Neuron (in vitro differentiated cells): ENCODE data around the gene PARP8.

Experiments
- H2AFZ ChIP-seq: one replicate; pipeline ENCODE4 v1.6.1; 2013; ENCODE audit warnings: low read depth, mild to moderate bottlenecking, inconsistent platforms, low read length, moderate library complexity
- H3K27me3 ChIP-seq: one replicate; pipeline ENCODE4 v1.6.1; 2013; ENCODE audit warnings: low read length; ENCODE audit not compliant: insufficient read depth
- H3K36me3 ChIP-seq: one replicate; pipeline ENCODE4 v1.6.1; 2013; ENCODE audit warnings: low read length; ENCODE audit not compliant: insufficient read depth
- H3K4me1 ChIP-seq: one replicate; pipeline ENCODE4 v1.6.1; 2013; ENCODE audit warnings: low read length; ENCODE audit not compliant: insufficient read depth
- H3K4me3 ChIP-seq: 2 replicates; pipeline ENCODE4 v1.5.1; 2013; ENCODE audit warnings: mild to moderate bottlenecking, low read length, moderate library complexity
- H3K9me3 ChIP-seq: one replicate; pipeline ENCODE4 v1.6.1; 2013; ENCODE audit warnings: low read length

The PARP8 gene

GRCh38 chr5:50749181-50749580, 82.7 kb downstream of the PARP8 start:
- no peak overlapping the region for H3K4me3 ChIP-seq
- no peaks in the 10 kb centered on the region for H3K4me1 ChIP-seq
- H3K9me3 ChIP-seq = no peaks in the 10 kb centered on the region
- H3K36me3 ChIP-seq = no peaks in the 10 kb centered on the region
- no peak overlapping the region for H2AFZ ChIP-seq
- no peaks in the 10 kb centered on the region for H3K27me3 ChIP-seq

- Histone ChIP-seq H2AFZ (no peak overlapping the region), H3K36me3 (no peaks in the 10 kb centered on the region), H3K4me1 (no peaks in the 10 kb centered on the region), H3K27me3 (no peaks in the 10 kb centered on the region), H3K4me3 (no peak overlapping the region), H3K9me3 (no peaks in the 10 kb centered on the region)
Measured at GRCh38 chr5:50749873-50750272, 83.4 kb downstream of the PARP8 start.

- Histone ChIP-seq H3K4me3 (no peak overlapping the region), H2AFZ (no peak overlapping the region), H3K9me3 (no peaks in the 10 kb centered on the region), H3K4me1 (no peaks in the 10 kb centered on the region), H3K27me3 (no peaks in the 10 kb centered on the region), H3K36me3 (no peaks in the 10 kb centered on the region)
Measured at GRCh38 chr5:50751064-50751657, 84.7 kb downstream of the PARP8 start.

DNA sequence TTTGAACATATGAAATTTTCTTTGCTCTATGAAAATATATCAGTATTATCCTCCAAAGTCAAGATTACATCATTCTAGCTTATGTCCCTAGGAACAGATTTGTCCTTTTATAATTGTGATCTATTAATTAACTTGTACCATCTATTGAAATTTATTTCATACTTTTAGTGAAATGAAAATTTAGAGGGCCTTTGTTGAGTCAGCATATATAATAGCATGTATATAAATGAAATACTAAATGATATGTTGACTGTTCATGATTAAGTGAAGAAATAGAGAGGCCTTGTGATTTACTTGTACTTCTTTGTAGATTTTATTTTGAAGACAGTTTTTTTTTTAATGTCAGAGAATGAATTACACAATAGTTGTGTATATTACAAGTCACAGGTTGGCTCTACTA, 86.4 kb downstream of the PARP8 start:
- H3K4me1 ChIP-seq = no peaks in the 10 kb centered on the region
- no peaks in the 10 kb centered on the region for H3K9me3 ChIP-seq
- no peak overlapping the region for H2AFZ ChIP-seq
- no peaks in the 10 kb centered on the region for H3K36me3 ChIP-seq
- H3K27me3 ChIP-seq = no peaks in the 10 kb centered on the region
- no peak overlapping the region for H3K4me3 ChIP-seq

GRCh38 chr5:50759526-50760270, 93.3 kb downstream of the PARP8 start:
- Histone ChIP-seq H3K27me3 (no peaks in the 10 kb centered on the region), H3K9me3 (no peaks in the 10 kb centered on the region), H3K4me3 (no peak overlapping the region), H3K36me3 (no peaks in the 10 kb centered on the region), H3K4me1 (peaks cover 16% of the 10 kb centered on the region), H2AFZ (no peak overlapping the region)

GRCh38 chr5:50763351-50763750, 96.9 kb downstream of the PARP8 start:
- no peaks in the 10 kb centered on the region for H3K9me3 ChIP-seq

DNA sequence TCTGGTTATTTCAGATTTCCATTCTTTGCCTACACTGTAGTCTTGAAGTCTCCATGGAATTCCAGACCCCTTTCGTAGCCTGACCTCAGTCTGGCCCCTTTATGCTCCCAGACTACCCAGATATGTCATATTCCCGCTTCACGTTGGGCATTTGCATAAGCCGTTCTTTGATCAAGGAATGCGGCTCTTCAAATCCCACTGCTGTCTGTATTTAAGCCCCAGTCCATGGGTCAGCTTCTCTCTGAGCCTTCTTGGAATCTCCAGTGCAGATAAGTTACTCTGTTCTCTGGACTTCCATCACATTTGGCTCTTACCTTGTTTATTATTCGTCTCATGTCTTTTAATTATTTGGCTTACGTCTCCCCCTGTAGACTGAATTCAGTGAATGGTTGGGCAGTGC, 97.4 kb downstream of the PARP8 start:
- Histone ChIP-seq H3K9me3 (no peaks in the 10 kb centered on the region), H3K4me1 (peaks cover 16% of the 10 kb centered on the region), H2AFZ (no peak overlapping the region), H3K27me3 (no peaks in the 10 kb centered on the region), H3K4me3 (no peak overlapping the region), H3K36me3 (no peaks in the 10 kb centered on the region)

More at GRCh38 chr5:50763351-50763750, 96.9 kb downstream of the PARP8 start:
- Histone ChIP-seq H3K4me1 (peaks cover 16% of the 10 kb centered on the region), H3K4me3 (no peak overlapping the region), H2AFZ (no peak overlapping the region), H3K27me3 (no peaks in the 10 kb centered on the region), H3K36me3 (no peaks in the 10 kb centered on the region)

GRCh38 chr5:50766042-50766441, 99.6 kb downstream of the PARP8 start:
- Histone ChIP-seq H3K36me3 (no peaks in the 10 kb centered on the region), H3K4me1 (peaks cover 11% of the 10 kb centered on the region), H3K9me3 (no peaks in the 10 kb centered on the region), H2AFZ (no peak overlapping the region), H3K27me3 (no peaks in the 10 kb centered on the region), H3K4me3 (no peak overlapping the region)

- no peaks in the 10 kb centered on the region for H3K36me3 ChIP-seq
- H3K27me3 ChIP-seq = no peaks in the 10 kb centered on the region
- H2AFZ ChIP-seq = no peak overlapping the region
- no peaks in the 10 kb centered on the region for H3K9me3 ChIP-seq
- H3K4me1 ChIP-seq = peaks cover 11% of the 10 kb centered on the region
- no peak overlapping the region for H3K4me3 ChIP-seq
Measured at GRCh38 chr5:50766462-50766861, 100.0 kb downstream of the PARP8 start.

DNA sequence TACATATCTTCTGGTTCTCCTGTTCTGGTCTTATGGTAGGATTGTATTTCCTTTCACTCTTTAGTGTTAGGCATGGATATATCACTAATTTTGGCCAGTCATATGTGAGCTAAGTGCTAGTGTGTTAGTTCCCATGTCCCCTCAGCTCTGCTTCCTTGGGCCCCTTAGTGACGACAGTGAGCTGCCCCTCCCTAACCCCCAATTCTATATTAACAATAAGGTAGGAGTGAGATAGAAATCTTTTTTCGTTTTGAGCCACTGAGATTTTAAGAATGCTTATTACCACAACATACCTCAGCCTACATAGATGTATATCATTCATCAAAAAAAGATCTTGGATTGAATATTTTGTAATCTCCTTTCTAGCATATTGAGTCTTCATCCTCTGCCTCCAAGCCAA, 100.5 kb downstream of the PARP8 start:
- Histone ChIP-seq H3K9me3 (no peaks in the 10 kb centered on the region), H3K27me3 (no peaks in the 10 kb centered on the region), H3K4me1 (peaks cover 11% of the 10 kb centered on the region), H2AFZ (no peak overlapping the region), H3K4me3 (no peak overlapping the region), H3K36me3 (no peaks in the 10 kb centered on the region)

DNA sequence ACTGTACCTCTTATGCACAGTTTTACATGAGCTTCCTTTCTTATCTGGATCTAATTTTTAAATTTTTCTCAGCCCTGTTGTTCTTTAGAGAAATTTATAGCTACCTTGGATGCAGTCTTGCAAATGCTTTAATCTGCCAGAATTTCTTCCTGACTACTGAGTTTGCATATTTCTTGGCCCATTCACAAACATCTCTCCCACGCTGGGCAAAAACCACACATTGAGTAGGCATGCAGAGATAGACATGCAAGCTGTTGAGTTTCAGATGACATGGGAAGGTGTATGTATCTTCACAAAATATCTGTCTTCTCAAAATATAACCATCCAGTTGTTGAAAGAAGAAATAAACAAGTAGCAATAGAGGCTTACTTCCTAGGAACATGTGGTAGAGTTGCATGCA, 101.2 kb downstream of the PARP8 start:
- H3K36me3 ChIP-seq = no peaks in the 10 kb centered on the region
- H3K9me3 ChIP-seq = no peaks in the 10 kb centered on the region
- no peak overlapping the region for H3K4me3 ChIP-seq
- H2AFZ ChIP-seq = no peak overlapping the region
- peaks cover 11% of the 10 kb centered on the region for H3K4me1 ChIP-seq
- no peaks in the 10 kb centered on the region for H3K27me3 ChIP-seq

GRCh38 chr5:50768634-50769033, 102.2 kb downstream of the PARP8 start:
- Histone ChIP-seq H3K4me3 (no peak overlapping the region), H3K27me3 (no peaks in the 10 kb centered on the region), H3K9me3 (no peaks in the 10 kb centered on the region), H3K4me1 (peaks cover 8% of the 10 kb centered on the region), H3K36me3 (no peaks in the 10 kb centered on the region), H2AFZ (no peak overlapping the region)

- H3K27me3 ChIP-seq = no peaks in the 10 kb centered on the region
- H3K4me3 ChIP-seq = no peak overlapping the region
- no peak overlapping the region for H2AFZ ChIP-seq
- H3K9me3 ChIP-seq = peaks cover 4% of the 10 kb centered on the region
- H3K36me3 ChIP-seq = no peaks in the 10 kb centered on the region
- H3K4me1 ChIP-seq = no peaks in the 10 kb centered on the region
Measured at GRCh38 chr5:50770441-50770840, 104.0 kb downstream of the PARP8 start.
